NCI-H82 treated with DMSO at 0.1 percent for 48 hours (cell line): ENCODE measurements around the gene NTN3.
"Not testable (repeated sequence)": the region's sequence is repeated elsewhere in the genome, so short reads cannot be mapped to it uniquely, and the experiment has no call there.

Source experiments
- DNase-seq: peaks from one replicate; lab custom pipeline; 2025; ENCODE audit not compliant: unreplicated experiment; lab: John Stamatoyannopoulos, UW

Gene NTN3

GRCh38 chr16:2478279-2478678 lies 7.2 kb downstream of the NTN3 start:
- no peak for DNase-seq

- not testable (repeated sequence) for DNase-seq
These were observed 8.9 kb downstream of the NTN3 start for GRCh38 chr16:2479996-2480395.

DNA sequence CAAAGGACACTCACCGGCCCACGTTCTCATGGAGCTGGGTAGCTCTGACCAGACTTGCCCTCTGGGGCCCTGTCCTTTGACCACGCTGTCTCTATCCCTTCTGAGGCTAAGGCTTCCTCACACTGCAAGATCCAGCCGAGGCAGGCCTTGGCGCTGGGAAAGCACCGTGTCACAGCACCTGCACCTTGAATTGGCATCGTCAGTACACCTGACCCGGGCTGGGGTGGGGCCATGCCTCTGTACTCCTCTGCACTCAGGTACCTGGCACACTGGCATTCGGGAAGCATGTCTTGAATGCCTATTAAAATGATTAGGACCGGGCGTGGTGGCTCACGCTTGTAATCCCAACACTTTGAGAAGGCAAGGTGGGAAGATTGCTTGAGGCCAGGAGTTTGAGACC lies 9.9 kb downstream of the NTN3 start:
- DNase-seq = no peak

GRCh38 chr16:2481676-2482075 lies 10.6 kb downstream of the NTN3 start:
- no peak for DNase-seq

DNA sequence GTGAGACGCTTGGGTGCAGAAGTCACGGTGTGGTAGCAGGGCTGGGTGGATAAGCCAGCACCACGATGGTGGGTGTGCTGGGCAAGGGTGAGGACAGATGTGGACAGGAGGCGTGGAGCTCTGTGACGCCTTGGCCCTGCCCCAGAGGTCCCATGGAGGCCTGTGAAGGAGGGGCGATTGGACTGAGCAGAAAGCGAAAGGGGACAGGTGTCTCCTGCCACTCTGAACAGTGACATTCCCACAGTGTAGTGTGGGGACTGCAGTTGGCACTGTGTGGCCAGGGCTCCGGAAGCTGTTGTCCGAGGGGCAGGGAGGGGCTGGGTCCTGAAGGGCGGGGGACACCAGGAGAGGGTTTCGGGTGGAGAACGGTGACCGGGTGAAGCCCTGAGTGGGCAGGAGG lies 11.2 kb downstream of the NTN3 start:
- DNase-seq = no peak

- DNase-seq = no peak
These were observed 11.8 kb downstream of the NTN3 start for GRCh38 chr16:2482708-2483534.

GRCh38 chr16:2483939-2484897 lies 13.1 kb downstream of the NTN3 start:
- no peak for DNase-seq

DNA sequence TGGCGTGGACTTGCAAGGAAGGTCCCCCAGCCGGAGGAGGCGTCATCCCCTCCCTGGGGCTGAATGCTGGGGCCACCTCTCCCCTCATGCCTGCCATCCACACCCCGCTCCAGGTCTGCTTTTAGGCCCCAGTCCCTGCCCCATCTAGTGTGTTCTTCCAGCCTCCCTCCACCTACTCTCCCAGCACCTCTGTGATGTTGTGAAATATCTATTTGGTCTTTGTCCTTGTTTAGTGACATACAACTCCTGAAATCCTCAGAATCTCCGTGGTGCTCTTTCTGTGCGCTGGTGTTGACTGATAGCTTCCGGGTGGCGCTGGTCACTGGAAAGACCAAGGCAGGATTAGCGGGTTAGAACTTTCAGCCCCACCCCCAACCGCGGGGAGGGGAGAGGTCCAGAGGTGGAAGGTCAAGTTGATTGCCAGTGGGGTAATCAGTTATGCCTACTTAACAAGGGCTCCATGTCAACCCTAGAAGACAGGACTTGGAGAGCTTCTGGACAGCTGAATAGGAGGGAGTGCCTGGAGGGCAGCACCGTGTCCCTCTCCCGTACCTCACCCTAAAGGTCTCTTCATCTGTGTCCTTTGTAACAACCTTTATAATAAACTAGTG lies 13.9 kb downstream of the NTN3 start:
- DNase-seq = no peak

DNA sequence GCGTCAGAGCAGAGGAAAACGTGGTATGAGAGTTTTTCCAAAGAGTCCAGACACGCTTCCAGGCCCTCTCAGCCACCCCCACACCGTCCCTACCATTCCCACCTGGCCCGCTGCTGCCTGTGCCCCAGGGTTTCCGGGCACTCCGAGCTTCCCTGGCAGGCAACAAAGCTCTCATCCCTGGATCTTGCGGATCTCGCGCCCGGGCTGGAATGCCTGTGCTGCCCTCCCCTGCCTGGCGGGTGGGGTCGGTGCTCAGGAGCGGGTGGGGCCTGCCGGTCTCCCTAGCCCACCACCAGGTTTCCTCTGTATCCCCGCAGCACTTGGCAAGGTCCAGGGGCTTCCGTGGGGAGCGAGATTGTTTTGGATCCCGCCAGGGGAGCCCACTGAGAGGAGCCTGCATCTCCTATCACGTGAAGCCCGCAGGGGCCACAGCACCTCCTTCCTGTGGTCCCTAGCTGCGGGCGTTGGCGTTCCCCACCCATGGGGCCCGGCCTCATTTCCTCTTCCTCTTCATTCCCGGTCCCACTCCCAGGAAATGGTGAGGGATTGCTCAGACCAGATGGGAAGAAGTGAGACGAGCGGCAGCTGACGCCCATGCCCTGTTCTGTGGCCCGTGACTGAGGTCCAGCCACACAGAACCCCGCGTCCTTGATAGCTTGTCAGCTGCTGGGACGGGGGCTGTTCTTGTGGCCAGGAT lies 14.9 kb downstream of the NTN3 start:
- no peak for DNase-seq

DNA sequence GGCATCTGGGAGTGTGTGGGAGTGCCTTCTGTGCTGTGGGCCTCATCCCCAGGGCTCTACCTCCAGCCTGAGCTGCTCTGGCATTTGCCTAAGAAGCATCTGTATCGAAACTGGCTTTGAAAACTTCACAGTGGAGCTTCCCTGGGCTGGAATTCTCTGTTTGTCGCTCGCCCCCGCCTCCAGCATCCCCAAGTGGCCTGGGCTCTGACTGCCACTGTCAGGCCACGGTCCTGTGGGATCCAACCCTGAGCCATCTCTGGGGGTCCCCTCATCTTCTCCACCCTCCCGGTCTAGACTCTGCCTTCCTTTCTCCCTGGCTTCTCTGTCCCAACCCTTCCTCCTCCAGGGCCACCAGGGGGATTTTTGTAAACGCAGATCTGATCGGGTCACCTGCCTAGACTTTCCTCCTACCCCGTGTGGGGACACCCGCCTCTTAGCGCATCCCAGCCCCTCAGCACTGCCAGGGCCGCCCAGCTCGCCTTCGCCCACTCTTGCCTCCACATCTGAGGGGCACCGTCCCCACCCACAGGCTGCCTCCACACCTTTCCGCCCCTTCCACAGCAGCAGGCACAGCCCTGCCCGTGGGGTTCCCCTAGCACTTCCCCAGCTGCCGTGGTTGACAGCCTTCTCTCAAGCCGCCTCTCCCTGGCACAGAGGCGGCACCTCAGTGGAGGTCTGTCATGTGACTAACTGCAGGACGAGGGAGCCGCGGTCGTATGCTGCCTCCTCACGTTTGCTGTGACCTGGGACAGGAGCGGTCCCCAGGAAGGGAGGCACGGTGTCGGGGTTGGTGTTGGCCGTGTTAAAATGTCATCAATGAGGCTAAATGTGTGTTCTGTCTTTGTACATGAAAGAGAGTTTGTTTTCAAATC lies 15.8 kb downstream of the NTN3 start:
- DNase-seq = no peak

DNA sequence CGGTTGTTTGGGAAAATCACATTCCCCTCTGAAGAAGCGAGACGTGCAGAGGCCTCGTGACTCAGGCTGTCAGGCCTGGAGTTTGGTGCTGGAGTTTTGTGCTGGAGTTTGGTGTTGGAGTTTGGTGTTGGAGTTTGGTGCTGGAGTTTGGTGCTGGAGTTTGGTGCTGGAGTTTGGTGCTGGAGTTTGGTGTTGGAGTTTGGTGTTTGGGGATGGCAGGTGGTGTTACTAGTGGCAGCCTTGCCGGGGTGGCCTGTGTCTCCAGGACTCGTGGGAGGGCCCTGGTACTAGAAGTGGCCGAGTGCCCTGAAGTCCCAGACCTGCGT lies 16.4 kb downstream of the NTN3 start:
- DNase-seq = no peak

DNA sequence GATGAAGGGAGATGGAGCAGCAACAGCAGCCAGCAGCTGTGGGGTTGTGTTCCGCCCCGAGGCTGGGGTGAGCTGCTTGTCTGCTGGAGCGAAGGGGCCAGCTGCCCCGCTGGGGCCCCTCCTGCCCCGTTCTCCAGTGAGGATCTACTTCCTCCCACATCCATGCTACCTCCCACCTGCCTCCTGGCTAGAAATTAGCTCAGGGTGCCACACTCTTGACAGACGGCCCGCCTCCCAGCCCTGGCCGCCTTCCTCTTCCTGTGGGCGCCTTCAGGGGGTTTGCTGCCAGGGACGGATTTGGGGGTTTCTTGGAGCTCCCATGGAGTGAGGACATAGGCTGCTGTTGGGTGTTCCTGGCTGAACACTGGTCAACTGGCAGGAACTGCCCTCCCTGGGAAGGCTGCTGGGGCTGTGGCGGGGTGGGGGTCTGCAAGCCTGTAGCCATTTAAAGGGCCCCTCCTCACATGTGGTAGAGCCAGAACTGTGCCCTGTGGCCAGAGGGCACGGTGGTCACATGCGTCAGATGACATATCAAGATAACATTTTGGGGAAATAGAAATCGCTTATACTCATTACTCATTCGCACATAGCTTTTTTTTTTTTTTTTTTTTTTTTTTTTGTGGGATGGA lies 16.9 kb downstream of the NTN3 start:
- no peak for DNase-seq

GRCh38 chr16:2489581-2489980 lies 18.5 kb downstream of the NTN3 start:
- no peak for DNase-seq

DNA sequence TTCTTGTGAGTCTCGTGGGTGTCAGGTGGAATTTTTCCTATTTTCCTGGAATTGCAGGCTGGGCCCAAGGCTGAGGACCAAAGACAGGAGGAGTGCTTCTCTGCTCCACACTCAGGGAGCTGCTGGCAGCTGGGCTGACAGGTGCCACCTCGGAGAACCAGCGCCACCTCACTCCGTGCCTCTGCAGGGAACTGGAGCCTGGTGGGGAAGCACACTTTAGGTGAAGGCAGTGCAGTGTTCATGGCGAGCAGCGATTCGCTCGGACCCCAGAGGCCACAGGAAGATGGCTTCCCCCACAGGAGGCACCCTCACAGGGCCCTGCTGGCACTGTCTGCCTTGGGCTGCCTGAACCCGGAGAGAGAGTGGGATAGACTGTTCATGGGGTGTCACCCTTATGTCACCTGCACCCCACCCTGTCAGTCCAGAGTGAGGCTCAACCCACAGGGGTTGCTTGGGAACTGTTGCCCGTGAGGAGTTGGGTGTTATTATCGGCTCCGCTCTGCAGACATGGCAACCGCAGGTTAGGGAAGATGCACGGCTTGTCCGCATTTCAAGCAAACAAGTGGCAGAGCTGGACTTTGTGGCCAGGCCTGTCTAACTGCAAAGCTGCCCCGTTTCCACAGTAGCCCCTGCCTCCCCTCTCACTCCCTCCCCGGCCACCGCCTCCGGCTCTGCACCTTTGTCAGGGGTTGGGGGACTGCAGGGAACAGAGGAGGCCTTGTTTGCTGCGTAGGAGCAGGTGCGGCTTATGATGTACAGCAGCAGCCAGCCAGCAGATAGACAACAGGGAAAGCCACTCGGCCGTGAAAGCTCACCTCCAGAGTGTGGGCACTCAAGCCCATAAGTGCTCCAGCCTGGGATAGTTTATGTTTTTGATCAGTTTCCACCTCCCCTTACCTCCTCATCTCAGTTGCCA lies 19.4 kb downstream of the NTN3 start:
- no peak for DNase-seq

- no peak for DNase-seq
These were observed 21.2 kb downstream of the NTN3 start for GRCh38 chr16:2492292-2492691.

DNA sequence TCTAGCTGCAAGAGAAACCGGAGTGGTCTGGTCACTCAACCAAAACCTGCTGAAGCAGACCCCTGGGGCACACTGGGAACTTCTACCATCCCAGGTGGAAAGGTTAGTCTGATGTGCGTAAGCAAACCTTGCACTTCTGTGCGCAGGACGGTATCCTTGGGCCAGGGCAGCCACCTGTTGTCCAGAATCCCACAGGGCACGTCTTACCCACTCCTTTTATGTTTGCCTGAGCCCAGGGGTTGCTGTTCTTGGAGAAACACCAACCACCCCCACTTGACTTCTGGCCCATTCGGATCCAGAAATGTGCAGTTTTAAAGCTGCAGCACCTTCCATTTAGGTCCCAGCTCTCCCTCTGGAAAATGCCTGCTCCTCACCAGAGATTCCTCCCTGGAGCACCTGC lies 22.5 kb downstream of the NTN3 start:
- no peak for DNase-seq

GRCh38 chr16:2494616-2495015 lies 23.5 kb downstream of the NTN3 start:
- DNase-seq = no peak

GRCh38 chr16:2495041-2495440 lies 23.9 kb downstream of the NTN3 start:
- DNase-seq = no peak
